ENCODE results near the gene BAG3. TPM values are rescaled to one million over a fixed set of nuclear protein-coding genes. Genes with fewer than 3 reads are reported as not detected.

Gene BAG3
- total and polyA plus RNA-seq, 2 of the 8 experiments (the other 6 are each of a cell fraction or from before 2014, with no cell fraction given): 3.5 to 13.3 TPM

DNA sequence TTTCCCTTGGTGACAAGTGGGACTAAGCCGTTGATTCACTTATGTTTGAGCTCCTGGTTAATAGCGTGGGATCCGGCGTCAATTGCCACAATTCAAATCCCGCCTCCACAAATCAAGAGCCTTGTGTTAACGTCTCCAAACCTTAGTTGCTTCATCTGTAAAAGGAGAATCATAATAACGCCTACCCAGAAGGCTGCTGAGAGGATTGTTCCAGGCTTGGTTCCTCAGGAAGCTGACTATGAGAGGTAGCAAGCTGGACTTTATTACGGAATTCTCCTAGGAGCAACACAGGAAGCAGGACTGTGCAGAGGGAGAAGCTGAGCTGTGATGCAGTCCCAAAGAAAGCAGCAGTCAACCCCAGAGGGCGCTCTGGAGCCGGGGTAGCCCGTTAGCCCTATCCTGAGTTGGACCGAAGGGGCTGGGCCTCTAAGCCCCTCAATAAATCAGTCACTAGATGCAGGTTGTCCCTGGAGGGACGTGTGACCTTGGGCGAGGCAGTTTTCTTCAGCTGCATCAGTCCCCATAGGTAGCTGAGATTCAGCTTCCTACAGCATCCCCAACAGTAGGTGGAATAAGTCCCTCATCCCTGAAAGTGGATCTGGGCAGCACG, 6.9 kb upstream of the BAG3 start:
- Histone ChIP-seq H2BK120ac (replicated peaks; ENCODE audit: low read depth, low read length) (no peak overlapping the region), H4K5ac (ENCODE audit: insufficient read length, low read depth, low read length) (no peak overlapping the region), H2BK15ac (ENCODE audit: low read length) (no peak overlapping the region), H3K4me2 (ENCODE audit: insufficient read depth in 1 of 2, low read depth in 2 of 2, low read length in 2 of 2) (0 out of 4 replicates have a peak overlapping the region, but pooled peaks of 1 of the 2 experiments have one; percentile 9), H3K9ac (replicated peaks in 1 of 4; ENCODE audit: extremely low read depth in 1 of 4, low read depth in 3 of 4, low read length in 3 of 4) (no peak overlapping the region), H3K36me3 (ENCODE audit: control insufficient read depth in 2 of 4, insufficient read depth in 4 of 4, low read length in 3 of 4) (no peaks in the 10 kb centered on the region), H3K18ac (ENCODE audit: extremely low read depth, low read length) (no peak overlapping the region), H3K23me2 (ENCODE audit: low read depth, low read length) (no peaks in the 10 kb centered on the region; the same call in 1 of the 2 replicates), H3K27me3 (replicated peaks in 1 of 4; ENCODE audit: control insufficient read depth in 3 of 4, extremely low read depth in 1 of 4, insufficient read depth in 3 of 4, low read length in 3 of 4) (no peaks in the 10 kb centered on the region), H3K4me3 (ENCODE audit: extremely low read depth in 1 of 4, insufficient read depth in 2 of 4, low read depth in 3 of 4, low read length in 4 of 4) (no peak overlapping the region), H2BK5ac (ENCODE audit: low read depth, low read length) (no peak overlapping the region), H3K79me1 (ENCODE audit: low read depth, low read length) (no peaks in the 10 kb centered on the region), H4K20me1 (replicated peaks in 1 of 2; ENCODE audit: control insufficient read depth in 1 of 2, insufficient read depth in 2 of 2, low read length in 2 of 2) (no peaks in the 10 kb centered on the region), H4K8ac (ENCODE audit: extremely low read depth, insufficient read depth, low read length) (no peak overlapping the region), H3K23ac (ENCODE audit: insufficient read length) (no peak overlapping the region), H3K27ac (ENCODE audit: low read depth, low read length) (no peak overlapping the region), H4K91ac (replicated peaks; ENCODE audit: insufficient read length, low read length) (no peak overlapping the region), H3K9me3 (ENCODE audit: insufficient read depth in 2 of 2, low read depth in 1 of 2, low read length in 1 of 2) (no peaks in the 10 kb centered on the region), H2BK12ac (ENCODE audit: low read depth, low read length) (no peak overlapping the region), H3K4ac (replicated peaks; ENCODE audit: insufficient read length, low read depth, low read length) (no peak overlapping the region), H3K4me1 (replicated peaks in 1 of 4; ENCODE audit: control insufficient read depth in 3 of 4, insufficient read depth in 4 of 4, low read length in 3 of 4) (no peaks in the 10 kb centered on the region; a peak in 2 of 7 replicates), H2AFZ (ENCODE audit: low read length) (peak overlapping the region; percentile 84), H2BK20ac (ENCODE audit: low read length) (no peak overlapping the region), H2AK5ac (ENCODE audit: low read depth, low read length) (no peak overlapping the region), H3K14ac (ENCODE audit: insufficient read length) (no peak overlapping the region), H3K79me2 (ENCODE audit: control insufficient read depth in 1 of 2, insufficient read depth in 2 of 2, low read length in 2 of 2) (no peaks in the 10 kb centered on the region), H3K56ac (replicated peaks; ENCODE audit: insufficient read length, low read depth, low read length) (no peak overlapping the region)
- FAIRE-seq: no peak
- peak in 1 of 2 experiments; percentile 96 for DNase-seq (ENCODE audit: low read depth in 1 of 2, low spot score in 2 of 2)
- ChIA-PET CTCF (ENCODE audit: partially characterized antibody) (interaction anchor here (0.7 to 4.2 kb wide), 42 partner anchors 9 to 320 kb away, joined by 3 to 55 read pairs (median 5); partner anchors contain the start of gene INPP5F), POLR2A (ENCODE audit: partially characterized antibody) (interaction anchor here (0.7 to 1.3 kb wide), 3 partner anchors 43 to 81 kb away, joined by 3 read pairs; partner anchors contain the start of genes INPP5F and TIAL1)
- WGBS, 2 experiments (ENCODE audit: extremely low coverage in 1 of 2, insufficient coverage in 1 of 2, insufficient read length in 1 of 2, insufficient replicate concordance in 2 of 2, low coverage in 1 of 2, low lambda C conversion rate in 2 of 2, missing lambda C conversion rate in 1 of 2): 54% methylated on average over 15 of the region's 15 CpGs; no CpG with 5 or more reads in 1 of the 2 experiments
- no peak for TF ChIP-seq TAF7 (optimal IDR thresholded peaks at IDR 0.05; ENCODE audit: borderline replicate concordance, low read depth, low read length)
- TF ChIP-seq RXRA (IDR thresholded peaks at IDR 0.05; ENCODE audit: insufficient read depth, low read depth, low read length): no peak
- TF ChIP-seq TCF12 (IDR thresholded peaks at IDR 0.05; ENCODE audit: low read depth, low read length): no peak
- no peak for TF ChIP-seq ATF3 (IDR thresholded peaks at IDR 0.05; ENCODE audit: insufficient read depth, low read depth, low read length)
- TF ChIP-seq RAD21 (IDR thresholded peaks at IDR 0.05 in 1 of 2, conservative IDR thresholded peaks at IDR 0.05 in 1 of 2; ENCODE audit: low read depth in 2 of 2, low read length in 2 of 2): peak; percentile 74 to 78
- 0 out of 2 replicates have a peak, but pooled peaks have one; percentile 15 for TF ChIP-seq YY1 (IDR thresholded peaks at IDR 0.05; ENCODE audit: low read depth, low read length)
- TF ChIP-seq SP2 (IDR thresholded peaks at IDR 0.05; ENCODE audit: low read length): no peak

Data from H1 (cell line).